Measurements from ENCODE around the gene KLHDC4. TPM values are rescaled to one million over a fixed set of nuclear protein-coding genes. Genes with fewer than 3 reads are reported as not detected.

Gene KLHDC4
- total RNA-seq: 16.7 and 17.8 TPM in 2 replicates

DNA sequence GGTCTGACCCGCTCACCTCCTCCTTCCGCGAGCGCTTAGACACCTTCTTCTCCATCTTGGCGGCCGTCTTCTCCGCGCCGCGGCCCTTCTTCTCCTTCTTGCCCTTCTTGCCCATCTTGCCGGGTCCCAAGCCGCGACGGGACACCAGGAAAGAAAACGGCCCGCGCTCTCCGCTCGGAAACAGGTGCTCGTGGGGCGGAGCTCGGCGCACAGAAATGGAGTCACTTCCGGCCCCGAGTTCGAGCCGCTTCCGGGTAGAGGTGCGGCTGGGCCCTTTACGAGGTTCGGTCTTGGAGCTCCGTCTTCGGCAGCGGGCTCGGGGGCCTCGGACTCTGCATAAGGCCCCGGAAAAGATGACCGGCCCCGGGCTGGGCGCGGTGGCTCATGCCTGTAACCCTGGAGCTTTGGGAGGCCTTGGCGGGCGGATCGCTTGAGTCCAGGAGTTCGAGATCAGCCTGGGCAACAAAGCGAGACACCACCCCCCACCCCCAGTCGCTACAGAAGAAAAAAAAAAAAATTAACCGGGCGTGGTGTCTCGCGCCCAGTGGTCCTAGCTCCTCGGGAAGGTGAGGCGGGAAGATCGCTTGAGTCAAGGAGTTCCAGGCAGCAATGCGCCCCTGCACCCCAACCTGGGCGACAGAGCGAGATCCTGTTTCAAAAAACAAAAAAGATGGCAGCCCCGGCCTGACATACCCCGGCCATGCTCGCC, at the start of gene KLHDC4:
Gene KLHDC4 (minus strand): TSS at position 211 of the 709 bp plus-strand sequence. CDS start 96 bp downstream, at position 115.

Other genes starting within 250 kb of the KLHDC4 start
- gene JPH3, start 163.5 kb downstream of the KLHDC4 start, total RNA-seq: under 0.01 TPM in 1 of 2 replicates, not detected in the other
- gene SLC7A5, start 103.5 kb upstream of the KLHDC4 start, total RNA-seq: 2.8 and 7.6 TPM in 2 replicates
- not detected in 2 replicates for gene CA5A, start 170.5 kb upstream of the KLHDC4 start, total RNA-seq
- gene BANP, start 185.4 kb upstream of the KLHDC4 start, total RNA-seq: 19.9 and 28.9 TPM in 2 replicates

Measured in bronchial smooth muscle cell (primary cell).